Breast epithelium (tissue), 4 donors: Measurements from ENCODE around the gene ARL6IP4. TPM values are rescaled to one million over a fixed set of nuclear protein-coding genes. Genes with fewer than 3 reads are reported as not detected.

Experiments used
- DNase-seq, 2 donors: peaks; one replicate each; pipeline ENCODE4 v3.0.0-alpha.2; 2019; ENCODE audit warnings: low spot score in 2 of 2
- H3K27ac ChIP-seq, 2 donors: fragments of 200-600 bp; sonication (generic) in 1 of 2; one replicate each; pipeline ENCODE4 v1.5.1; 2016 to 2019; ENCODE audit warnings: mild to moderate bottlenecking in 1 of 2
- H3K27me3 ChIP-seq, 2 donors: fragments of 200-600 bp; sonication (generic) in 1 of 2; one replicate each; pipeline versions ENCODE4 v1.5.1 to v1.6.0; 2017 to 2019; ENCODE audit warnings: control low read depth in 1 of 2, mild to moderate bottlenecking in 1 of 2
- H3K36me3 ChIP-seq: fragments of 200-600 bp; one replicate; pipeline ENCODE4 v1.5.1; 2019
- H3K4me1 ChIP-seq, 2 donors: fragments of 200-600 bp; sonication (generic); one replicate each; pipeline ENCODE4 v1.5.1; 2016 to 2019; ENCODE audit warnings: control low read depth in 1 of 2
- H3K4me3 ChIP-seq, 3 donors: fragments of 200-600 bp; sonication (generic); 1 replicate in 2 of 3; 2 replicates in 1 of 3; pipeline ENCODE4 v1.5.1; 2016 to 2019; ENCODE audit warnings: mild to moderate bottlenecking in 3 of 3, moderate library complexity in 2 of 3
- H3K9me3 ChIP-seq, 2 donors: fragments of 200-600 bp; sonication (generic) in 1 of 2; one replicate each; pipeline ENCODE4 v1.5.1; 2016 to 2019; ENCODE audit warnings: control low read depth in 1 of 2
- POLR2A ChIP-seq: fragments of 450-650 bp; IDR thresholded peaks from one replicate; pipeline ENCODE4 v1.6.1; 2016; ENCODE audit warnings: antibody characterized with exemption, mild to moderate bottlenecking, moderate library complexity
- POLR2AphosphoS5 ChIP-seq, 3 donors: sonication (generic); formaldehyde crosslinking; IDR thresholded peaks; one replicate each; pipeline ENCODE4 v1.6.1; 2017; ENCODE audit warnings: antibody characterized with exemption in 3 of 3
- intact Hi-C: fragments of 100-400 bp; cut with DNase I; formaldehyde crosslinking; loops from one replicate; pipeline ENCODE4 v1.15.1; 2023; ENCODE audit warnings: low total_unique reads
- total RNA-seq, 3 donors: library from RNA; depleted of rRNA; stranded (reverse); fragments of >200 nt; gene quantifications; one replicate each; pipeline ENCODE4 v1.1.0, GENCODE V29; 2016
- TF ChIP-seq, protein P1 (sequence below), 3 donors: fragments of 450-650 bp; IDR thresholded peaks; one replicate each; pipeline ENCODE4 v1.5.1; 2016 to 2017; ENCODE audit warnings: antibody characterized with exemption in 3 of 3, mild to moderate bottlenecking in 3 of 3, moderate library complexity in 3 of 3

ARL6IP4 gene
- total RNA-seq, 3 donors from 2014 or later = 196 to 279 (median 234) TPM

DNA sequence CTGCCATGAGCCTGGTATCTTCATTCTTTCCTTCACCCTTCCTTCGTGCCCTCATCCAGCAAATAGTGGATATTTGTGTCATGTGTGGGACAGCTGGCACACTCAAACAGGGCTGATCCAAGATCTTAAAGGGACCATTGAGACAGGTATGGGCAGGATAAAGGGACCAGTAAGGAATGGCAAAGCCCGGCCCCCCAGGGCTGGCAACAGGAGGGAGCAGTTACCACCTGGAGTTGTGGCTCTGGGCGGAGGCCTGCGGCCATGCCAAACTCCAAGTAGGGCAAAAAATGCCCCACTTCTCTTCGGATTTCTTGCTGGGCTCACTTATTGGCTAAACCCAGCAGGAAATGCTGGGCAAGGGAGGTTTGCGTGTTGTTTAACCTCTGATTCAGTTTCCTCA, 3.3 kb upstream of the ARL6IP4 start:
- peaks cover 18 to 41% of the 10 kb centered on the region in 2 donors for H3K4me1 ChIP-seq
- no peak overlapping the region for H3K27ac ChIP-seq
- no peak for DNase-seq
- H3K4me3 ChIP-seq = no peak overlapping the region
- H3K27me3 ChIP-seq = no peaks in the 10 kb centered on the region
- no peaks in the 10 kb centered on the region for H3K9me3 ChIP-seq
- no peaks in the 10 kb centered on the region for H3K36me3 ChIP-seq
- intact Hi-C loops = no loop called here
- TF ChIP-seq POLR2AphosphoS5 (IDR thresholded peaks at IDR 0.05) (no peak), POLR2A (no peak)
- TF ChIP-seq, protein P1, sequence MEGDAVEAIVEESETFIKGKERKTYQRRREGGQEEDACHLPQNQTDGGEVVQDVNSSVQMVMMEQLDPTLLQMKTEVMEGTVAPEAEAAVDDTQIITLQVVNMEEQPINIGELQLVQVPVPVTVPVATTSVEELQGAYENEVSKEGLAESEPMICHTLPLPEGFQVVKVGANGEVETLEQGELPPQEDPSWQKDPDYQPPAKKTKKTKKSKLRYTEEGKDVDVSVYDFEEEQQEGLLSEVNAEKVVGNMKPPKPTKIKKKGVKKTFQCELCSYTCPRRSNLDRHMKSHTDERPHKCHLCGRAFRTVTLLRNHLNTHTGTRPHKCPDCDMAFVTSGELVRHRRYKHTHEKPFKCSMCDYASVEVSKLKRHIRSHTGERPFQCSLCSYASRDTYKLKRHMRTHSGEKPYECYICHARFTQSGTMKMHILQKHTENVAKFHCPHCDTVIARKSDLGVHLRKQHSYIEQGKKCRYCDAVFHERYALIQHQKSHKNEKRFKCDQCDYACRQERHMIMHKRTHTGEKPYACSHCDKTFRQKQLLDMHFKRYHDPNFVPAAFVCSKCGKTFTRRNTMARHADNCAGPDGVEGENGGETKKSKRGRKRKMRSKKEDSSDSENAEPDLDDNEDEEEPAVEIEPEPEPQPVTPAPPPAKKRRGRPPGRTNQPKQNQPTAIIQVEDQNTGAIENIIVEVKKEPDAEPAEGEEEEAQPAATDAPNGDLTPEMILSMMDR (IDR thresholded peaks at IDR 0.05) = no peak

DNA sequence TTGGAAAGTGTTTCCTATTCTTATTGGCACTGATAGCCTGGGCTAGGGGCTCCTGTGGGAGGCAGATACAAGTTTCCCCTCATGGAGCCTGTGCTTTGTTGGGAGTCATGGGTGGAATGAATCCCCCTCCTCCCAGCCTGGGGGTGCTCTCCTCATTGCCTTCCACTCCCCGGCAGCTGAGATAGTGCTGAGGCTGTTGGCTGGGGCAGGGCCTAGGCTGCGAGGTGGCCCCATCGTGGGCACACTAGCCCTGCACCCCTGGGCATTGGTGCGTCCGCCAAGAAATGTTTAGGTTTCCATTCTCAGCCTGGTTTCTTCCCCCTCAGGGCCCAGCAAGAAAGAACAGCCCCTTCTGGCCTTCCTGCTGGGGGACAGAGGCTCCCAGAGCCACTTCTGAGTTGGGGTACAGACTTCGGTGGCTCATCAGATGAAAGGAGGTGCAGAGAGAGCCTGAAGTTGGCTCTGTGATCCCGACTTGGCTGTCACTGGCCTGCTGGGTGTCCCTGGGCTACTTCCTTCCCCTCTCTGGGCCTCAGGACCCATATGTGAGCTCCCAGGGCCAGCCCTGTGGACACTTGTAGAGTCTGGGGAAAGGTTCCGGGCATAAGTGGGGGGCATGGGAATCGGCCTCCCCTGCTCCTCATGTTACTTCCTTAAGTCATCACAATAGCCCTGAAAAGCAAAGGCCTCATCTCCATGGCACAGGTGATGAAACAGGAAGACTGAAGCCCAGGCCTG, 2.7 kb upstream of the ARL6IP4 start:
- Histone ChIP-seq H3K9me3 (no peaks in the 10 kb centered on the region), H3K27ac (no peak overlapping the region), H3K36me3 (no peaks in the 10 kb centered on the region), H3K4me3 (no peak overlapping the region), H3K4me1 (peaks cover 21 to 42% of the 10 kb centered on the region in 2 donors), H3K27me3 (no peaks in the 10 kb centered on the region)
- intact Hi-C loops = no loop called here
- TF ChIP-seq, protein P1 (IDR thresholded peaks at IDR 0.05) = no peak
- TF ChIP-seq POLR2A = no peak
- TF ChIP-seq POLR2AphosphoS5 (IDR thresholded peaks at IDR 0.05) = no peak
- no peak for DNase-seq

- intact Hi-C loops = no loop called here
- no peak overlapping the region for H3K4me3 ChIP-seq
- no peaks in the 10 kb centered on the region for H3K9me3 ChIP-seq
- no peaks in the 10 kb centered on the region for H3K27me3 ChIP-seq
- H3K27ac ChIP-seq = no peak overlapping the region
- no peaks in the 10 kb centered on the region for H3K36me3 ChIP-seq
- no peak for DNase-seq
- H3K4me1 ChIP-seq = peaks cover 21 to 42% of the 10 kb centered on the region in 2 donors
- TF ChIP-seq, protein P1 (IDR thresholded peaks at IDR 0.05) = no peak
- TF ChIP-seq POLR2AphosphoS5 (IDR thresholded peaks at IDR 0.05) = no peak
- TF ChIP-seq POLR2A = no peak
Measured at GRCh38 chr12:122978507-122978955, 1.9 kb upstream of the ARL6IP4 start.

- peak overlapping the region in 1 of 2 donors; percentile 10 for H3K27ac ChIP-seq
- H3K9me3 ChIP-seq = no peaks in the 10 kb centered on the region
- TF ChIP-seq POLR2A = no peak
- TF ChIP-seq POLR2AphosphoS5 (IDR thresholded peaks at IDR 0.05) = no peak
- TF ChIP-seq, protein P1 (IDR thresholded peaks at IDR 0.05) = no peak
- H3K4me1 ChIP-seq = peaks cover 26 to 37% of the 10 kb centered on the region in 2 donors
- no peak for DNase-seq
- peak overlapping the region; percentile 84 to 99 (median 99) for H3K4me3 ChIP-seq
- intact Hi-C loops = no loop called here
- no peaks in the 10 kb centered on the region for H3K27me3 ChIP-seq
- no peaks in the 10 kb centered on the region for H3K36me3 ChIP-seq
Measured at GRCh38 chr12:122979001-122979907, 1.2 kb upstream of the ARL6IP4 start.

DNA sequence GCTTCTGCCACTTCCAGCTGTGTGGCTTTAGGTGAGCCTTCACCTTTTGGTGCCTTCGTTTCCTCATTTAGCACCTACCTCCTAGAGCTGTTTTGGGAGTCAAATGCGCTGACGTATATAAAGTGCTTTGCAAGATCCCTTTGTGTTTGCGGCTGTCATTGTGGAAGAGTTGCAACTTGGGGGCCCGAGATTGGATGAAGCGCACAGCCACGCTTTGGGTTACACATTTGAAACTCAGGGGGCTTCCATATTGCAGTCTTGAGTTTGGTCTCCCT, 636 bp upstream of the ARL6IP4 start:
- TF ChIP-seq POLR2A (no peak), POLR2AphosphoS5 (IDR thresholded peaks at IDR 0.05) (no peak)
- TF ChIP-seq, protein P1 (IDR thresholded peaks at IDR 0.05) = no peak
- no peaks in the 10 kb centered on the region for H3K9me3 ChIP-seq
- intact Hi-C loops = no loop called here
- H3K36me3 ChIP-seq = no peaks in the 10 kb centered on the region
- no peaks in the 10 kb centered on the region for H3K27me3 ChIP-seq
- no peak for DNase-seq
- H3K27ac ChIP-seq = peak overlapping the region in 1 of 2 donors; percentile 90
- H3K4me1 ChIP-seq = peaks cover 27 to 37% of the 10 kb centered on the region in 2 donors
- H3K4me3 ChIP-seq = peak overlapping the region; percentile 84 to 99 (median 99)
